K562 (cell line): ENCODE data around the gene ZNF451. TPM values are rescaled to one million over a fixed set of nuclear protein-coding genes. Genes with fewer than 3 reads are reported as not detected.

Experiments
- ATAC-seq: fragments of 200-7000 bp; cut with Tn5 transposase; 3 replicates; pipeline ENCODE4 v1.9.1; 2020; ENCODE audit warnings: moderate library complexity
- BruUV-seq: library from RNA; stranded (reverse); fragments of 400-500 nt; replicated peaks from 2 replicates; lab custom pipeline; 2021; lab: Mats Ljungman, UMichigan
- CTCF ChIA-PET: fragments of 300-600 bp; formaldehyde crosslinking; extraction: SDS; loops from one replicate; lab custom pipeline; 2021; ENCODE audit warnings: low intra/inter-chr PET ratio; lab: Yijun Ruan, JAX
- POLR2A ChIA-PET: fragments of 300-600, 350-650 bp; sonication (Branson Sonifier 250); formaldehyde crosslinking; extraction: SDS; loops from one replicate; lab custom pipeline; 2021; ENCODE audit warnings: antibody characterized with exemption, inconsistent platforms; lab: Yijun Ruan, JAX
- DNase-seq, 4 experiments: peaks; one replicate each; pipeline versions ENCODE4 v3.0.0 to v3.0.0-alpha.2; 2011 to 2018; ENCODE audit warnings: low spot score in 3 of 4, mixed read lengths in 3 of 4; ENCODE audit errors: extremely low read depth in 1 of 4
- FAIRE-seq: peaks from 2 replicates; lab custom pipeline; 2011; peaks lifted over from hg19 to GRCh38; lab: Jason Lieb, UNC
- H2AFZ ChIP-seq: 2 replicates; pipeline ENCODE4 v1.6.0; 2011; ENCODE audit warnings: low read depth, low read length, control low read depth, inconsistent platforms
- H3K27ac ChIP-seq: fragments of 200-600 bp; 3 replicates; pipeline ENCODE4 v1.8.0; 2011; ENCODE audit warnings: low read depth, mild to moderate bottlenecking, control low read depth, inconsistent platforms, low read length, moderate library complexity, mixed read lengths; ENCODE audit errors: extremely low read depth
- H3K27me3 ChIP-seq, 2 experiments: fragments of 300-600 bp in 1 of 2; 2 replicates in 1 of 2; 3 replicates in 1 of 2; pipeline versions ENCODE4 v1.6.0 to v1.8.0; 2011; ENCODE audit warnings: inconsistent platforms in 2 of 2, low read length in 2 of 2, mild to moderate bottlenecking in 1 of 2, mixed read lengths in 1 of 2, moderate library complexity in 1 of 2; ENCODE audit not compliant: control insufficient read depth in 2 of 2, insufficient read depth in 2 of 2
- H3K36me3 ChIP-seq: fragments of 300-600 bp; 3 replicates; pipeline ENCODE4 v1.8.0; 2011; ENCODE audit warnings: mild to moderate bottlenecking, low read length, inconsistent platforms; ENCODE audit not compliant: control insufficient read depth, insufficient read depth
- H3K4me1 ChIP-seq, 2 experiments: fragments of 200-600 bp in 1 of 2; replicated peaks in 1 of 2; 2 replicates in 1 of 2; 3 replicates in 1 of 2; pipeline versions ENCODE4 v1.5.1 to v1.8.0; 2011; ENCODE audit warnings: inconsistent platforms in 2 of 2, low read length in 2 of 2, mild to moderate bottlenecking in 1 of 2, mixed read lengths in 1 of 2, moderate library complexity in 1 of 2; ENCODE audit not compliant: control insufficient read depth in 2 of 2, insufficient read depth in 2 of 2
- H3K4me2 ChIP-seq: 2 replicates; pipeline ENCODE4 v1.6.1; 2011; ENCODE audit warnings: low read length, control low read depth, inconsistent platforms, mixed read lengths; ENCODE audit not compliant: insufficient read depth
- H3K4me3 ChIP-seq: fragments of 200-600 bp; sonication (generic), shearing (Covaris generic); 2 replicates; pipeline ENCODE4 v1.5.1; 2016; ENCODE audit warnings: control low read depth, inconsistent platforms
- H3K79me2 ChIP-seq: fragments of 200-600 bp; 3 replicates; pipeline ENCODE4 v1.8.0; 2011; ENCODE audit warnings: low read length, inconsistent platforms; ENCODE audit not compliant: control insufficient read depth, insufficient read depth
- H3K9ac ChIP-seq, 2 experiments: 2 replicates each; pipeline versions ENCODE4 v1.6.0 to v1.6.1; 2011; ENCODE audit warnings: low read depth in 2 of 2, low read length in 2 of 2, control low read depth in 1 of 2, inconsistent platforms in 1 of 2, mild to moderate bottlenecking in 1 of 2, mixed read lengths in 1 of 2; ENCODE audit not compliant: insufficient read depth in 1 of 2
- H3K9me1 ChIP-seq: one replicate; pipeline ENCODE4 v1.6.0; 2011; ENCODE audit warnings: inconsistent platforms, mild to moderate bottlenecking, low read length, moderate library complexity; ENCODE audit not compliant: control insufficient read depth, insufficient read depth
- H3K9me3 ChIP-seq: replicated peaks from 2 replicates; pipeline ENCODE4 v1.5.1; 2011; ENCODE audit warnings: low read depth, low read length, inconsistent platforms; ENCODE audit not compliant: control insufficient read depth, insufficient read depth
- H4K20me1 ChIP-seq: replicated peaks from 2 replicates; pipeline ENCODE4 v1.6.1; 2011; ENCODE audit warnings: low read length, inconsistent platforms, mixed read lengths; ENCODE audit not compliant: control insufficient read depth, insufficient read depth
- C11orf30 ChIP-seq: fragments of 450-650 bp; IDR thresholded peaks from 2 replicates; pipeline ENCODE4 v1.6.1; 2016; ENCODE audit warnings: low read depth, mild to moderate bottlenecking
- HEY1 ChIP-seq: fragments of 250-450 bp; sonication (Bioruptor Pico); IDR thresholded peaks from 2 replicates; pipeline ENCODE4 v1.5.0; 2020; ENCODE audit warnings: mild to moderate bottlenecking, moderate library complexity, borderline replicate concordance
- MNT ChIP-seq, 2 experiments: fragments of 450-650 bp; conservative IDR thresholded peaks; 2 replicates each; pipeline ENCODE4 v1.6.1; 2017; ENCODE audit warnings: mild to moderate bottlenecking in 2 of 2, moderate library complexity in 2 of 2
- ZBTB5 ChIP-seq: fragments of 450-650 bp; IDR thresholded peaks from 2 replicates; pipeline ENCODE4 v1.6.1; 2017; ENCODE audit warnings: antibody characterized with exemption
- ZEB2 ChIP-seq: fragments of 450-650 bp; IDR thresholded peaks from 2 replicates; pipeline ENCODE4 v1.6.1; 2016
- WGBS: fragments of 100-300 bp; shearing (Covaris generic); methylation state at CpG from one replicate; pipeline ENCODE4 v1.1.6; 2016; ENCODE audit warnings: low coverage, mixed read lengths; ENCODE audit not compliant: insufficient coverage; ENCODE audit errors: missing lambda C conversion rate; 5-methylcytosine and 5-hydroxymethylcytosine counted together
- in situ Hi-C: fragments of 300-500 bp; cut with MboI; formaldehyde crosslinking; loops from 4 replicates; pipeline ENCODE4 v1.15.0; 2018; ENCODE audit warnings: inconsistent platforms, mixed read lengths
- intact Hi-C: fragments of 100-400 bp; cut with micrococcal nuclease; formaldehyde crosslinking; loops from 2 replicates; pipeline ENCODE4 v1.14.2; 2022
- polyA plus RNA-seq, 8 experiments: library from polyadenylated mRNA; depleted of rRNA in 4 of 8; stranded (reverse) in 5 of 8; unstranded in 3 of 8; fragments of >200 nt; fragmentation: Nextera tagmentation in 2 of 8; fragmentation: Illumina TruSeq in 1 of 8; extraction: Ambion mirVana in 2 of 8; extraction: Trizol in 1 of 8; gene quantifications; 2 replicates each; pipeline versions ENCODE4 v1.2.1 to v1.2.3, GENCODE V29; 2011 to 2014; ENCODE audit warnings: inconsistent platforms in 1 of 8, missing spikeins in 1 of 8
- total RNA-seq, 7 experiments: library from RNA; depleted of rRNA in 6 of 7; stranded (reverse); fragments of >200 nt in 6 of 7; fragmentation: Illumina TruSeq in 2 of 7; extraction: Trizol in 2 of 7; gene quantifications; 2 replicates each; pipeline versions ENCODE4 v1.2.1 to v1.2.3, GENCODE V29; 2011 to 2021; ENCODE audit warnings: low replicate concordance in 1 of 7

ZNF451 gene
- total and polyA plus RNA-seq, 9 of the 15 experiments (the other 6 are each of a cell fraction or from before 2014, with no cell fraction given): 16.1 to 74.3 (median 38.3) TPM

- intact Hi-C loops (no loop called here), in situ Hi-C loops (loop anchor here (10.0 kb wide), 1 partner anchor 131 kb away; the partner anchor contains the start of gene PRIM2)
- H3K9ac ChIP-seq: no peak overlapping the region
- ATAC-seq (no peak), DNase-seq (no peak), FAIRE-seq (no peak)
- peaks cover 6% of the 10 kb centered on the region; the same call in 1 of the 2 replicates for H4K20me1 ChIP-seq
- no TSS peak for BruUV-seq
- H3K27ac ChIP-seq: no peak overlapping the region
- H2AFZ ChIP-seq: no peak overlapping the region
- ChIA-PET CTCF (no interaction called here), POLR2A (interaction anchor here (0.6 to 3.5 kb wide), 8 partner anchors 8 to 232 kb away, joined by 3 to 14 read pairs (median 4); partner anchors contain the start of genes BAG2 and ZNF451)
- WGBS: 75% methylated on average over 2 of the region's 2 CpGs
- peaks cover 41% of the 10 kb centered on the region for H3K79me2 ChIP-seq
- peaks cover 92% of the 10 kb centered on the region for H3K36me3 ChIP-seq
- H3K9me3 ChIP-seq: no peaks in the 10 kb centered on the region
- no peaks in the 10 kb centered on the region; a peak in 1 of 5 replicates for H3K4me1 ChIP-seq
- H3K4me3 ChIP-seq: no peak overlapping the region
- H3K9me1 ChIP-seq: no peaks in the 10 kb centered on the region
- TF ChIP-seq MNT (conservative IDR thresholded peaks at IDR 0.05) (no peak), ZEB2 (no peak), HEY1 (CRISPR knock-in tag) (no peak), C11orf30 (no peak), ZBTB5 (no peak)
- no peak overlapping the region for H3K4me2 ChIP-seq
- no peaks in the 10 kb centered on the region for H3K27me3 ChIP-seq
Measured at GRCh38 chr6:57183336-57183735, 93.3 kb downstream of the ZNF451 start.
